Hepatocyte (in vitro differentiated cells): ENCODE measurements around the gene ANKRD44. TPM values are rescaled to one million over a fixed set of nuclear protein-coding genes. Genes with fewer than 3 reads are reported as not detected.

Source experiments
- DNase-seq: peaks from one replicate; pipeline ENCODE4 v3.0.0-alpha.2; 2016; ENCODE audit warnings: low spot score
- H2AFZ ChIP-seq: fragments of 200-600 bp; sonication (generic); 2 replicates; pipeline ENCODE4 v1.6.0; 2016; ENCODE audit warnings: antibody characterized with exemption, mild to moderate bottlenecking
- H3K27ac ChIP-seq: fragments of 200-600 bp; sonication (generic); 2 replicates; pipeline ENCODE4 v1.5.1; 2016; ENCODE audit warnings: mild to moderate bottlenecking
- H3K27me3 ChIP-seq: fragments of 200-600 bp; sonication (generic); 2 replicates; pipeline ENCODE4 v1.6.1; 2016
- H3K36me3 ChIP-seq: fragments of 200-600 bp; sonication (generic); replicated peaks from 2 replicates; pipeline ENCODE4 v1.5.1; 2016; ENCODE audit warnings: low read depth; ENCODE audit not compliant: insufficient read depth
- H3K4me1 ChIP-seq: fragments of 200-600 bp; sonication (generic); 2 replicates; pipeline ENCODE4 v1.5.1; 2016; ENCODE audit warnings: mild to moderate bottlenecking, moderate library complexity; ENCODE audit not compliant: insufficient read depth
- H3K4me2 ChIP-seq: fragments of 200-600 bp; sonication (generic); 2 replicates; pipeline ENCODE4 v1.6.0; 2016
- H3K4me3 ChIP-seq: fragments of 200-600 bp; sonication (generic); 2 replicates; pipeline ENCODE4 v1.5.1; 2016; ENCODE audit warnings: mild to moderate bottlenecking
- H3K79me2 ChIP-seq: fragments of 200-600 bp; sonication (generic); 2 replicates; pipeline ENCODE4 v1.6.0; 2017; ENCODE audit warnings: mild to moderate bottlenecking
- H3K9me2 ChIP-seq: fragments of 200-600 bp; sonication (generic); replicated peaks from 2 replicates; pipeline ENCODE4 v1.6.0; 2017; ENCODE audit warnings: mild to moderate bottlenecking; ENCODE audit not compliant: insufficient read depth
- H3K9me3 ChIP-seq: fragments of 200-600 bp; sonication (generic); 2 replicates; pipeline ENCODE4 v1.5.1; 2016; ENCODE audit warnings: low read depth, mild to moderate bottlenecking
- H4K20me1 ChIP-seq: fragments of 200-600 bp; sonication (generic); 2 replicates; pipeline ENCODE4 v1.6.0; 2016; ENCODE audit warnings: mild to moderate bottlenecking; ENCODE audit not compliant: insufficient read depth, poor library complexity, severe bottlenecking
- EZH2 ChIP-seq: fragments of 200-600 bp; sonication (generic); IDR thresholded peaks from 2 replicates; pipeline ENCODE4 v1.6.1; 2016; ENCODE audit warnings: antibody characterized with exemption, mild to moderate bottlenecking, borderline replicate concordance
- EZH2phosphoT487 ChIP-seq: fragments of 200-600 bp; sonication (generic); IDR thresholded peaks from one replicate; pipeline ENCODE4 v1.6.1; 2018; ENCODE audit warnings: antibody characterized with exemption, mild to moderate bottlenecking, low read depth, moderate library complexity; ENCODE audit not compliant: unreplicated experiment, severe bottlenecking
- WGBS: methylation state at CpG from one replicate; pipeline ENCODE4 v1.1.6; 2016; ENCODE audit warnings: low lambda C conversion rate; ENCODE audit errors: missing lambda C conversion rate; 5-methylcytosine and 5-hydroxymethylcytosine counted together
- polyA plus RNA-seq: library from polyadenylated mRNA; unstranded; fragments of >200 nt; fragmentation: Nextera tagmentation; extraction: Ambion mirVana; gene quantifications from 2 replicates; pipeline ENCODE4 v1.2.1, GENCODE V29; 2016
- total RNA-seq: library from RNA; depleted of rRNA; stranded (reverse); fragments of >200 nt; gene quantifications from 2 replicates; pipeline ENCODE4 v1.2.3, GENCODE V29; 2014
- TF ChIP-seq, protein P1 (sequence below): fragments of 200-600 bp; sonication (generic); IDR thresholded peaks from 2 replicates; pipeline ENCODE4 v1.5.1; 2016; ENCODE audit warnings: antibody characterized with exemption, mild to moderate bottlenecking; ENCODE audit not compliant: poor library complexity

Gene ANKRD44
- total and polyA plus RNA-seq, 2 experiments from 2014 or later = 5.9 to 9.1 TPM

DNA sequence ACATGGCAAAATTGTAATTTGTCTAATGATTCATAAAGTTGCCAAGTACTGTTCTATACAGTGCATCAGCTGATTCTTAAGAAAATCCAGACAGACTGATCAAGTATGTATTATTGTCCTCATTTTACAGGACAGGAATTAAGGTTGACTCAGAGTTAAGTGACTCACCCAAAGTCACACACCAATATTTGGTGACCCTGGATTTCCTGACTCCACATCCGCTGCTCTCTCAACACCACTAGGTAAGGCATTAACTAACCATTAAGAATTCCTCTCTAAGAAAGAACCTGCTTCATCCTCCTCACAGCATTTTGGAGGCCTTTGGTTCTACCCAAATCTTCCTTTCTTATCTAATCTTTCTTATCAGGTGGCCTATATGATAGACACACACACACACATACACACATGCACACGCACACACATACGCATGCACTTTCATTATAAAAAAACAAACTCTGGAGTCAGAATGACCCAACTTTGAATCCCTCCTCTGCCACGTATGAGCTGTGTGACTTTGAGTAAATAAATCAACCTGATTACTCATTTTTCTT is 150.8 kb downstream of the ANKRD44 start:
- Histone ChIP-seq H3K27me3 (no peaks in the 10 kb centered on the region), H3K4me1 (peaks cover 6% of the 10 kb centered on the region), H4K20me1 (no peaks in the 10 kb centered on the region), H3K9me2 (no peaks in the 10 kb centered on the region), H3K9me3 (no peaks in the 10 kb centered on the region), H3K4me3 (no peak overlapping the region), H3K36me3 (no peaks in the 10 kb centered on the region), H3K79me2 (no peaks in the 10 kb centered on the region), H3K4me2 (no peak overlapping the region), H2AFZ (no peak overlapping the region), H3K27ac (no peak overlapping the region)
- TF ChIP-seq EZH2phosphoT487 (no peak), EZH2 (no peak)
- TF ChIP-seq, protein P1, sequence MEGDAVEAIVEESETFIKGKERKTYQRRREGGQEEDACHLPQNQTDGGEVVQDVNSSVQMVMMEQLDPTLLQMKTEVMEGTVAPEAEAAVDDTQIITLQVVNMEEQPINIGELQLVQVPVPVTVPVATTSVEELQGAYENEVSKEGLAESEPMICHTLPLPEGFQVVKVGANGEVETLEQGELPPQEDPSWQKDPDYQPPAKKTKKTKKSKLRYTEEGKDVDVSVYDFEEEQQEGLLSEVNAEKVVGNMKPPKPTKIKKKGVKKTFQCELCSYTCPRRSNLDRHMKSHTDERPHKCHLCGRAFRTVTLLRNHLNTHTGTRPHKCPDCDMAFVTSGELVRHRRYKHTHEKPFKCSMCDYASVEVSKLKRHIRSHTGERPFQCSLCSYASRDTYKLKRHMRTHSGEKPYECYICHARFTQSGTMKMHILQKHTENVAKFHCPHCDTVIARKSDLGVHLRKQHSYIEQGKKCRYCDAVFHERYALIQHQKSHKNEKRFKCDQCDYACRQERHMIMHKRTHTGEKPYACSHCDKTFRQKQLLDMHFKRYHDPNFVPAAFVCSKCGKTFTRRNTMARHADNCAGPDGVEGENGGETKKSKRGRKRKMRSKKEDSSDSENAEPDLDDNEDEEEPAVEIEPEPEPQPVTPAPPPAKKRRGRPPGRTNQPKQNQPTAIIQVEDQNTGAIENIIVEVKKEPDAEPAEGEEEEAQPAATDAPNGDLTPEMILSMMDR = no peak
- DNase-seq = no peak
- WGBS = 78% methylated on average over 4 of the region's 4 CpGs

DNA sequence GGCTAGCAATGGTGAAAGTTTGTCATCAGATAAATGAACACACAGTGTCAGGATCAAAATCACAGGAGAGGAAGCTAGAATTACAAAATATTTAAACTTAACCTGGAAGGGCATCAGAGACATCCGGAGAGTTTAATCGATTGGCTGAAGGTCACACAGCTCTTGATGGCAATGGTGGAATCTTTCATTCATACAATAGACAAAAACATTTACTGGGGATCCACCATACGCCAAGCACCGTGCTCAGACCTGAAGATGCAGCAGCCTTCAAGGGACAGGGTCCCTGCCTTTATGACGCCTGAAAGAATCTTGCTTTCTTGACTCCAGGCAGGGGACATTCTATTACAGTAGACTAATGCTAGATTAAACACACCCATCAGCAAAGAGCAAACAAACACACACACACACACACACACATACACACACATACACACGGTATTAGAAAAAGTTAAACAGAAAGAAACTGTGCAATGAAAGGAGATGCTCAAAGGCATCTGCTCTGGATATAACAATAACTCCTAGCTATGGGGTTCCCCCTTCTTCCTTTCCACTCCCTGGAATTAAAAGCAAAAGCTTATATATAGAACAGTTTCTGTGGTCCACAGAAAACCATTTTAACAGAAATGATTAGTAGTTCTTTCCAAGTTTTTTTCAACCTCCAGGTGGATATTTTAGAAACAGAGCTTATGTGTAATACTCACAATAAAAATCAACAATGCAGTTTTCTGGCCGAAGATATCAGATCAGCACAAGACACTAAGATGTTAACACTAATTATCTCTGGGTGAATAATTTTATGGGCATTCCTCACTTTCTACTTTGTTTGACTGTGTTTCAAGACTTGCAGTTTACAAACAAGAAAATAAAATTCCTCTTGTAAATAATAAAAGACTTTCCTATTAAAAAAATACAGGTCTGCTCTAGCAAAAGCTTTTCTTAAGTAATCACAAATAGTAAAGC is 151.7 kb downstream of the ANKRD44 start:
- no peak for TF ChIP-seq EZH2
- TF ChIP-seq, protein P1 = no peak
- no peak for TF ChIP-seq EZH2phosphoT487
- no peaks in the 10 kb centered on the region for H3K36me3 ChIP-seq
- no peak overlapping the region for H3K4me2 ChIP-seq
- H3K79me2 ChIP-seq = no peaks in the 10 kb centered on the region
- no peak overlapping the region for H3K4me3 ChIP-seq
- peaks cover 6% of the 10 kb centered on the region for H3K4me1 ChIP-seq
- no peak for DNase-seq
- H3K9me3 ChIP-seq = no peaks in the 10 kb centered on the region
- WGBS = 67% methylated on average over 7 of the region's 7 CpGs
- H2AFZ ChIP-seq = no peak overlapping the region
- no peaks in the 10 kb centered on the region for H3K9me2 ChIP-seq
- H4K20me1 ChIP-seq = no peaks in the 10 kb centered on the region
- no peak overlapping the region for H3K27ac ChIP-seq
- H3K27me3 ChIP-seq = no peaks in the 10 kb centered on the region

DNA sequence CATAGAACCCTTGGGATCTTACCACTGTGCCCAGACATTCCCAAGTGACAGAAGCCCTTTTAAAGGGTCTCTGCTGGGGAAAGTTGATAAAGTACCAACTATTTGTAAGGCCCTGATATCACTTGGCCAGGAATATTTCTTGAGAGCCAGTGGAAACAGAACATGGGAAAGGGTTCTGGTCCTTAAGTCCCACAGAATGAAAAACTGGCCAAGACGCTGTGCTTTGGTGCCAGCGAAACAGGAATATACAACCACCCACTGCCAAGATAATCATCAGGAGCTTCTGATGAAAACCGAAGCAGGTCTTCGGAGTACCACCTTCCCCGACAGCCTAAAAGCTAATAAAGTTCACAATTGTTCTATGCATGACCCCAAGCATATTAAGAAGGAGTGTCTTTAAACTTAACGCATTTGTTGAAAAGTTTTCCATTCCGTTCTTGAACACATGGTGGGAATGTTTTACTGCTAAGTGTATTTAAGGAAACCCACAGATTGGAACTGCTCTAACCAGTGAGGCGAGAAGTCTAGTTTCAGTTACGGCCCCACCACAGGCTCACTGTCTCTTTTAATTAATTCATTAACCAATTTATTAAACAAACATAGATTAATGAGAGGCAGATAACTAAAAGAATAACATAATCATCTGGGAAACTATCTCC is 152.6 kb downstream of the ANKRD44 start:
- H3K4me3 ChIP-seq = no peak overlapping the region
- WGBS = 60% methylated on average over 9 of the region's 9 CpGs
- H3K79me2 ChIP-seq = no peaks in the 10 kb centered on the region
- H3K36me3 ChIP-seq = no peaks in the 10 kb centered on the region
- H3K4me2 ChIP-seq = no peak overlapping the region
- no peak for DNase-seq
- no peak overlapping the region for H2AFZ ChIP-seq
- H3K27ac ChIP-seq = no peak overlapping the region
- H3K9me2 ChIP-seq = no peaks in the 10 kb centered on the region
- TF ChIP-seq EZH2 (no peak), EZH2phosphoT487 (no peak)
- TF ChIP-seq, protein P1 = no peak
- H3K4me1 ChIP-seq = peaks cover 6% of the 10 kb centered on the region
- no peaks in the 10 kb centered on the region for H4K20me1 ChIP-seq
- no peaks in the 10 kb centered on the region for H3K27me3 ChIP-seq
- H3K9me3 ChIP-seq = no peaks in the 10 kb centered on the region
